H9 (cell line): Measurements from ENCODE around the gene PSMB7. TPM values are rescaled to one million over a fixed set of nuclear protein-coding genes. Genes with fewer than 3 reads are reported as not detected.

Source experiments
- DNase-seq: peaks from one replicate; pipeline ENCODE4 v3.0.0-alpha.2; 2017
- H2AFZ ChIP-seq: one replicate; pipeline ENCODE4 v1.6.1; 2013; ENCODE audit warnings: mild to moderate bottlenecking, low read length, control low read depth, moderate library complexity
- H2AK5ac ChIP-seq: 2 replicates; pipeline ENCODE4 v1.6.1; 2013; ENCODE audit warnings: low read length, control low read depth, mixed read lengths; ENCODE audit not compliant: insufficient read length
- H2BK120ac ChIP-seq: one replicate; pipeline ENCODE4 v1.6.1; 2013; ENCODE audit warnings: low read depth, mild to moderate bottlenecking, low read length, control low read depth, inconsistent platforms; ENCODE audit not compliant: poor library complexity, severe bottlenecking
- H2BK12ac ChIP-seq: 2 replicates; pipeline ENCODE4 v1.6.1; 2013; ENCODE audit warnings: low read length, control low read depth, mixed read lengths, low read depth; ENCODE audit not compliant: insufficient read length
- H2BK15ac ChIP-seq: 2 replicates; pipeline ENCODE4 v1.6.1; 2013; ENCODE audit warnings: low read depth, low read length, control low read depth
- H2BK20ac ChIP-seq: one replicate; pipeline ENCODE4 v1.6.1; 2013; ENCODE audit warnings: low read depth, mild to moderate bottlenecking, low read length, control low read depth, inconsistent platforms; ENCODE audit not compliant: poor library complexity, severe bottlenecking
- H2BK5ac ChIP-seq: 2 replicates; pipeline ENCODE4 v1.6.1; 2013; ENCODE audit warnings: low read length, control low read depth, mixed read lengths; ENCODE audit not compliant: insufficient read length
- H3K14ac ChIP-seq: 2 replicates; pipeline ENCODE4 v1.6.1; 2013; ENCODE audit warnings: low read length, control low read depth; ENCODE audit not compliant: insufficient read depth
- H3K18ac ChIP-seq: 2 replicates; pipeline ENCODE4 v1.6.1; 2013; ENCODE audit warnings: low read depth, mild to moderate bottlenecking, mixed read lengths, low read length, control low read depth; ENCODE audit not compliant: insufficient read length
- H3K23ac ChIP-seq: 2 replicates; pipeline ENCODE4 v1.6.1; 2013; ENCODE audit warnings: low read length, control low read depth, mixed read lengths, low read depth; ENCODE audit not compliant: insufficient read length
- H3K23me2 ChIP-seq: 2 replicates; pipeline ENCODE4 v1.6.1; 2013; ENCODE audit warnings: low read depth, mild to moderate bottlenecking, mixed read lengths, low read length, control low read depth; ENCODE audit not compliant: insufficient read length, poor library complexity, severe bottlenecking
- H3K27ac ChIP-seq: 2 replicates; pipeline ENCODE4 v1.5.1; 2013; ENCODE audit warnings: low read length, control low read depth, mixed read lengths, low read depth; ENCODE audit not compliant: insufficient read length
- H3K27me3 ChIP-seq: 2 replicates; pipeline ENCODE4 v1.6.1; 2013; ENCODE audit warnings: low read length, control low read depth, inconsistent platforms; ENCODE audit not compliant: insufficient read depth
- H3K4ac ChIP-seq: 2 replicates; pipeline ENCODE4 v1.6.1; 2013; ENCODE audit warnings: low read depth, mild to moderate bottlenecking, control low read depth, inconsistent platforms, low read length, moderate library complexity
- H3K4me1 ChIP-seq: 2 replicates; pipeline ENCODE4 v1.6.1; 2013; ENCODE audit warnings: low read length, control low read depth, inconsistent platforms; ENCODE audit not compliant: insufficient read depth
- H3K4me2 ChIP-seq: 2 replicates; pipeline ENCODE4 v1.6.1; 2013; ENCODE audit warnings: low read length, control low read depth, mixed read lengths; ENCODE audit not compliant: insufficient read length, insufficient read depth
- H3K56ac ChIP-seq: 2 replicates; pipeline ENCODE4 v1.6.1; 2013; ENCODE audit warnings: low read depth, mild to moderate bottlenecking, mixed read lengths, low read length, control low read depth; ENCODE audit not compliant: insufficient read length
- H3K79me1 ChIP-seq: 2 replicates; pipeline ENCODE4 v1.6.1; 2013; ENCODE audit warnings: low read depth, mild to moderate bottlenecking, moderate library complexity, low read length, control low read depth, inconsistent platforms; ENCODE audit not compliant: insufficient read depth, poor library complexity, severe bottlenecking
- H3K79me2 ChIP-seq: 2 replicates; pipeline ENCODE4 v1.6.1; 2013; ENCODE audit warnings: low read length, control low read depth, inconsistent platforms; ENCODE audit not compliant: insufficient read depth
- H3K9ac ChIP-seq: 2 replicates; pipeline ENCODE4 v1.6.1; 2013; ENCODE audit warnings: low read length, control low read depth, mixed read lengths; ENCODE audit not compliant: insufficient read length; ENCODE audit errors: extremely low read depth
- H3K9me3 ChIP-seq: one replicate; pipeline ENCODE4 v1.6.1; 2013; ENCODE audit warnings: low read depth, low read length, inconsistent platforms; ENCODE audit not compliant: control insufficient read depth
- H3T11ph ChIP-seq: one replicate; pipeline ENCODE4 v1.6.1; 2013; ENCODE audit warnings: mild to moderate bottlenecking, low read length, control low read depth, inconsistent platforms
- H4K20me1 ChIP-seq: one replicate; pipeline ENCODE4 v1.6.1; 2013; ENCODE audit not compliant: control insufficient read depth, insufficient read length, insufficient read depth
- H4K5ac ChIP-seq: 2 replicates; pipeline ENCODE4 v1.6.1; 2013; ENCODE audit warnings: low read depth, mild to moderate bottlenecking, mixed read lengths, low read length, control low read depth; ENCODE audit not compliant: insufficient read length
- H4K8ac ChIP-seq: replicated peaks from 2 replicates; pipeline ENCODE4 v1.6.1; 2013; ENCODE audit warnings: low read length, control low read depth, mixed read lengths, low read depth; ENCODE audit not compliant: insufficient read length
- H4K91ac ChIP-seq: 2 replicates; pipeline ENCODE4 v1.6.1; 2013; ENCODE audit warnings: low read depth, mild to moderate bottlenecking, moderate library complexity, mixed read lengths, low read length, control low read depth; ENCODE audit not compliant: insufficient read length
- H3K27ac Mint-ChIP-seq, 3 experiments: 2 replicates in 2 of 3; 3 replicates in 1 of 3; pipeline ENCODE4 v1.8.0; 2020 to 2021; ENCODE audit warnings: mixed read lengths in 3 of 3, mild to moderate bottlenecking in 1 of 3, moderate library complexity in 1 of 3
- H3K27me3 Mint-ChIP-seq: 2 replicates; pipeline ENCODE4 v1.8.0; 2021; ENCODE audit warnings: low read depth, mild to moderate bottlenecking, moderate library complexity, mixed read lengths
- H3K36me3 Mint-ChIP-seq, 3 experiments: 2 replicates in 2 of 3; 3 replicates in 1 of 3; pipeline ENCODE4 v1.8.0; 2020 to 2021; ENCODE audit warnings: low read depth in 3 of 3, mixed read lengths in 3 of 3; ENCODE audit not compliant: insufficient read depth in 1 of 3
- H3K4me1 Mint-ChIP-seq, 2 experiments: 2 replicates each; pipeline ENCODE4 v1.8.0; 2020; ENCODE audit warnings: mixed read lengths in 2 of 2
- H3K4me3 Mint-ChIP-seq, 2 experiments: 2 replicates in 1 of 2; 3 replicates in 1 of 2; pipeline ENCODE4 v1.8.0; 2020 to 2021; ENCODE audit warnings: mild to moderate bottlenecking in 2 of 2, mixed read lengths in 2 of 2, moderate library complexity in 1 of 2
- H3K9me3 Mint-ChIP-seq, 2 experiments: 2 replicates in 1 of 2; 3 replicates in 1 of 2; pipeline ENCODE4 v1.8.0; 2020; ENCODE audit warnings: mild to moderate bottlenecking in 2 of 2, mixed read lengths in 2 of 2, moderate library complexity in 1 of 2
- CTCF ChIP-seq: fragments of 200-600 bp; sonication (generic); conservative IDR thresholded peaks from 3 replicates; pipeline ENCODE4 v1.8.0; 2021; ENCODE audit warnings: antibody characterized with exemption, mild to moderate bottlenecking
- total RNA-seq: library from RNA; stranded (reverse); gene quantifications from 2 replicates; pipeline ENCODE4 v1.2.1, GENCODE V29; 2021

The PSMB7 gene
- total RNA-seq, 1 experiment from 2014 or later = 209 TPM

- no peak for TF ChIP-seq CTCF
- H3K27me3 Mint-ChIP-seq = no peaks in the 10 kb centered on the region
- no peak overlapping the region for H3K9ac ChIP-seq
- H3K4me1 ChIP-seq = peaks cover 2% of the 10 kb centered on the region; the same call in 1 of the 2 replicates
- H2BK12ac ChIP-seq = no peak overlapping the region
- no peak overlapping the region for H3K4me2 ChIP-seq
- peaks cover 19 to 27% of the 10 kb centered on the region in 2 experiments for H3K4me1 Mint-ChIP-seq
- no peak overlapping the region for H3K27ac ChIP-seq
- H2BK20ac ChIP-seq = no peak overlapping the region
- H3K79me1 ChIP-seq = no peaks in the 10 kb centered on the region
- no peak overlapping the region for H2BK120ac ChIP-seq
- H3K79me2 ChIP-seq = peaks cover 2% of the 10 kb centered on the region; the same call in 1 of the 2 replicates
- no peak overlapping the region for H2BK5ac ChIP-seq
- no peak overlapping the region for H2AK5ac ChIP-seq
- H3K56ac ChIP-seq = no peak overlapping the region
- no peak overlapping the region for H4K8ac ChIP-seq
- H3K14ac ChIP-seq = no peak overlapping the region
- no peak overlapping the region for H2AFZ ChIP-seq
- H3K36me3 Mint-ChIP-seq = peaks cover 13 to 14% (median 13%) of the 10 kb centered on the region in 3 experiments
- no peak overlapping the region for H3K18ac ChIP-seq
- DNase-seq = no peak
- H4K5ac ChIP-seq = no peak overlapping the region
- H3K23ac ChIP-seq = no peak overlapping the region
- no peak overlapping the region for H4K91ac ChIP-seq
- H3K27ac Mint-ChIP-seq = 0 out of 7 replicates have a peak overlapping the region, but pooled peaks of 1 of the 3 experiments have one; percentile 6
- H2BK15ac ChIP-seq = no peak overlapping the region
- no peak overlapping the region for H3K4ac ChIP-seq
- H3K23me2 ChIP-seq = no peaks in the 10 kb centered on the region
- H4K20me1 ChIP-seq = no peaks in the 10 kb centered on the region
- no peak overlapping the region for H3K4me3 Mint-ChIP-seq
- H3K27me3 ChIP-seq = no peaks in the 10 kb centered on the region
- peaks cover 0 to 3% of the 10 kb centered on the region in 2 experiments; a peak in 3 of 5 replicates for H3K9me3 Mint-ChIP-seq
- no peak overlapping the region for H3T11ph ChIP-seq
- no peaks in the 10 kb centered on the region for H3K9me3 ChIP-seq
Measured at GRCh38 chr9:124372038-124372437, 43.2 kb downstream of the PSMB7 start.
